CD4-positive, alpha-beta memory T cell (primary cell): ENCODE measurements around the gene IPO9. TPM values are rescaled to one million over a fixed set of nuclear protein-coding genes. Genes with fewer than 3 reads are reported as not detected.

Experiments
- CTCF ChIA-PET: fragments of 350-600 bp; sonication (Branson Sonifier 250); formaldehyde crosslinking; loops from one replicate; lab custom pipeline; 2021; ENCODE audit warnings: inconsistent platforms; ENCODE audit not compliant: partially characterized antibody; lab: Charles Lee
- POLR2A ChIA-PET: fragments of 350-600 bp; sonication (Branson Sonifier 250); formaldehyde crosslinking; loops from one replicate; lab custom pipeline; 2021; ENCODE audit not compliant: partially characterized antibody; lab: Charles Lee
- DNase-seq, 5 donors: peaks; one replicate each; pipeline versions ENCODE4 v3.0.0 to v3.0.0-alpha.2; 2020 to 2022; ENCODE audit warnings: mixed read lengths in 1 of 5
- H3K27ac ChIP-seq: one replicate; pipeline ENCODE4 v1.7.0; 2013; ENCODE audit warnings: low read depth, low read length
- H3K27me3 ChIP-seq: 2 replicates; pipeline ENCODE4 v1.7.0; 2013; ENCODE audit warnings: mild to moderate bottlenecking, low read length, moderate library complexity; ENCODE audit not compliant: insufficient read depth
- H3K36me3 ChIP-seq: 2 replicates; pipeline ENCODE4 v1.7.0; 2013; ENCODE audit warnings: mild to moderate bottlenecking, low read length, moderate library complexity; ENCODE audit not compliant: insufficient read depth
- H3K4me1 ChIP-seq: 2 replicates; pipeline ENCODE4 v1.7.0; 2013; ENCODE audit warnings: mild to moderate bottlenecking, low read length, moderate library complexity; ENCODE audit not compliant: insufficient read depth
- H3K4me3 ChIP-seq, 2 donors: one replicate each; pipeline ENCODE4 v1.7.0; 2013; ENCODE audit warnings: low read length in 2 of 2, mild to moderate bottlenecking in 1 of 2
- H3K9me3 ChIP-seq, 2 donors: one replicate each; pipeline ENCODE4 v1.7.0; 2013; ENCODE audit warnings: low read length in 2 of 2, control low read depth in 1 of 2; ENCODE audit not compliant: control insufficient read depth in 1 of 2
- H3K27ac Mint-ChIP-seq, 7 donors: one replicate each; pipeline ENCODE4 v1.8.0; 2020 to 2021; ENCODE audit warnings: mixed read lengths in 7 of 7, mild to moderate bottlenecking in 6 of 7, inconsistent platforms in 3 of 7, moderate library complexity in 3 of 7
- H3K27me3 Mint-ChIP-seq, 2 donors: one replicate each; pipeline ENCODE4 v1.8.0; 2020 to 2021; ENCODE audit warnings: mixed read lengths in 2 of 2
- H3K36me3 Mint-ChIP-seq, 2 donors: one replicate each; pipeline ENCODE4 v1.8.0; 2020 to 2021; ENCODE audit warnings: mixed read lengths in 2 of 2, inconsistent platforms in 1 of 2, mild to moderate bottlenecking in 1 of 2
- H3K4me1 Mint-ChIP-seq, 4 donors: one replicate each; pipeline ENCODE4 v1.8.0; 2020 to 2021; ENCODE audit warnings: mixed read lengths in 4 of 4, mild to moderate bottlenecking in 1 of 4
- H3K4me3 Mint-ChIP-seq, 8 donors: one replicate each; pipeline ENCODE4 v1.8.0; 2020 to 2021; ENCODE audit warnings: mixed read lengths in 8 of 8, mild to moderate bottlenecking in 7 of 8, moderate library complexity in 6 of 8, inconsistent platforms in 3 of 8
- H3K9me3 Mint-ChIP-seq, 8 donors: one replicate each; pipeline ENCODE4 v1.8.0; 2020 to 2021; ENCODE audit warnings: mixed read lengths in 8 of 8, mild to moderate bottlenecking in 5 of 8, inconsistent platforms in 3 of 8, moderate library complexity in 1 of 8
- intact Hi-C: fragments of 100-400 bp; cut with micrococcal nuclease; formaldehyde crosslinking; loops from one replicate; pipeline ENCODE4 v1.15.1; 2023
- polyA plus RNA-seq, 2 donors: library from polyadenylated mRNA; unstranded; fragments of 300-500 nt; fragmentation: Illumina TruSeq; gene quantifications; one replicate each; pipeline ENCODE4 v1.2.3, GENCODE V29; 2021
- total RNA-seq, 2 experiments: library from RNA; stranded (reverse); gene quantifications; one replicate each; pipeline ENCODE4 v1.2.3, GENCODE V29; 2021

IPO9 gene
- total and polyA plus RNA-seq, 4 experiments from 2014 or later, result 13.1 to 42.7 (median 30.7) TPM

GRCh38 chr1:201885531-201886075 is 56.6 kb downstream of the IPO9 start:
- ChIA-PET POLR2A (no interaction called here), CTCF (interaction anchor here (11.8 kb wide), 1 partner anchor 11 kb away, joined by 91 read pairs; no protein-coding TSS in a partner anchor)
- no peaks in the 10 kb centered on the region for H3K9me3 ChIP-seq
- Mint-ChIP-seq H3K4me1 (peaks cover 4 to 10% (median 7%) of the 10 kb centered on the region in 4 donors), H3K4me3 (no peak overlapping the region), H3K9me3 (peaks cover 0 to 2% (median 0%) of the 10 kb centered on the region in 8 donors), H3K27me3 (peaks cover 9 to 30% of the 10 kb centered on the region in 2 donors), H3K36me3 (no peaks in the 10 kb centered on the region), H3K27ac (no peak overlapping the region)
- no peak overlapping the region for H3K4me3 ChIP-seq
- no peak overlapping the region for H3K27ac ChIP-seq
- H3K27me3 ChIP-seq, result peaks cover 19% of the 10 kb centered on the region
- H3K4me1 ChIP-seq, result peaks cover 25% of the 10 kb centered on the region
- intact Hi-C loops, result no loop called here
- DNase-seq, result no peak
- H3K36me3 ChIP-seq, result no peaks in the 10 kb centered on the region

GRCh38 chr1:201886103-201886885 is 57.3 kb downstream of the IPO9 start:
- peaks cover 4 to 10% (median 7%) of the 10 kb centered on the region in 4 donors for H3K4me1 Mint-ChIP-seq
- DNase-seq, result no peak
- intact Hi-C loops, result no loop called here
- no peaks in the 10 kb centered on the region for H3K9me3 ChIP-seq
- peaks cover 25% of the 10 kb centered on the region for H3K4me1 ChIP-seq
- H3K27ac Mint-ChIP-seq, result no peak overlapping the region
- H3K4me3 Mint-ChIP-seq, result no peak overlapping the region
- H3K9me3 Mint-ChIP-seq, result peaks cover 0 to 2% (median 0%) of the 10 kb centered on the region in 8 donors
- no peak overlapping the region for H3K4me3 ChIP-seq
- no peaks in the 10 kb centered on the region for H3K36me3 Mint-ChIP-seq
- peaks cover 24% of the 10 kb centered on the region for H3K27me3 ChIP-seq
- POLR2A ChIA-PET, result interaction anchor here (0.6 kb wide), 1 partner anchor 8 kb away, joined by 3 read pairs; no protein-coding TSS in a partner anchor
- H3K27me3 Mint-ChIP-seq, result peaks cover 12 to 33% of the 10 kb centered on the region in 2 donors
- CTCF ChIA-PET, result interaction anchor here (0.7 to 11.8 kb wide), 3 partner anchors 8 to 85 kb away, joined by 3 to 91 read pairs (median 9); no protein-coding TSS in a partner anchor
- H3K27ac ChIP-seq, result no peak overlapping the region
- H3K36me3 ChIP-seq, result no peaks in the 10 kb centered on the region

GRCh38 chr1:201887116-201887866 is 58.3 kb downstream of the IPO9 start:
- H3K4me1 ChIP-seq, result peaks cover 25% of the 10 kb centered on the region
- H3K27me3 ChIP-seq, result peaks cover 24% of the 10 kb centered on the region
- Mint-ChIP-seq H3K4me1 (peaks cover 4 to 10% (median 5%) of the 10 kb centered on the region in 4 donors), H3K36me3 (no peaks in the 10 kb centered on the region), H3K27me3 (peaks cover 16 to 41% of the 10 kb centered on the region in 2 donors), H3K4me3 (peak overlapping the region in 6 of 8 donors; percentile 13 to 69 (median 36)), H3K9me3 (peaks cover 0 to 2% (median 0%) of the 10 kb centered on the region in 8 donors), H3K27ac (no peak overlapping the region)
- intact Hi-C loops, result no loop called here
- no peaks in the 10 kb centered on the region for H3K9me3 ChIP-seq
- H3K27ac ChIP-seq, result no peak overlapping the region
- DNase-seq, result no peak
- H3K4me3 ChIP-seq, result no peak overlapping the region
- H3K36me3 ChIP-seq, result no peaks in the 10 kb centered on the region
- POLR2A ChIA-PET, result interaction anchor here (0.6 kb wide), 1 partner anchor 9 kb away, joined by 3 read pairs; no protein-coding TSS in a partner anchor
- CTCF ChIA-PET, result interaction anchor here (0.7 to 11.8 kb wide), 3 partner anchors 9 to 84 kb away, joined by 3 to 91 read pairs (median 9); no protein-coding TSS in a partner anchor

- Histone ChIP-seq H3K4me3 (peak within 1 kb of the TSS in 1 of 2 donors; percentile 30), H3K36me3 (no peaks in the 10 kb centered on the region), H3K27me3 (peaks cover 24% of the 10 kb centered on the region), H3K4me1 (peaks cover 20% of the 10 kb centered on the region), H3K9me3 (no peaks in the 10 kb centered on the region), H3K27ac (no peak within 1 kb of the TSS)
- ChIA-PET POLR2A (no interaction called here), CTCF (interaction anchor here (1.7 kb wide), 1 partner anchor 10 kb away, joined by 9 read pairs; no protein-coding TSS in a partner anchor)
- Mint-ChIP-seq H3K27me3 (peaks cover 17 to 48% of the 10 kb centered on the region in 2 donors), H3K9me3 (peaks cover 0 to 2% (median 0%) of the 10 kb centered on the region in 8 donors), H3K36me3 (no peaks in the 10 kb centered on the region), H3K27ac (no peak within 1 kb of the TSS), H3K4me1 (peaks cover 2 to 10% (median 5%) of the 10 kb centered on the region in 4 donors), H3K4me3 (peak within 1 kb of the TSS; percentile 59 to 90 (median 76))
- DNase-seq, result peak in 2 of 5 donors; percentile 10 to 11
- intact Hi-C loops, result no loop called here
Observed at GRCh38 chr1:201888282-201889089, 59.5 kb downstream of the IPO9 start, which contains the start of gene SHISA4. SHISA4 (plus strand) TSS chr1:201888898; CDS start chr1:201888995, 97 bp downstream.

- H3K36me3 Mint-ChIP-seq, result no peaks in the 10 kb centered on the region
- Histone ChIP-seq H3K27ac (no peak overlapping the region), H3K36me3 (no peaks in the 10 kb centered on the region), H3K27me3 (peaks cover 24% of the 10 kb centered on the region), H3K4me1 (peaks cover 14% of the 10 kb centered on the region), H3K4me3 (peak overlapping the region in 1 of 2 donors; percentile 30), H3K9me3 (no peaks in the 10 kb centered on the region)
- ChIA-PET POLR2A (no interaction called here), CTCF (no interaction called here)
- H3K27me3 Mint-ChIP-seq, result peaks cover 20 to 56% of the 10 kb centered on the region in 2 donors
- H3K4me3 Mint-ChIP-seq, result peak overlapping the region; percentile 27 to 90 (median 76)
- DNase-seq, result peak in 1 of 5 donors; percentile 3
- H3K4me1 Mint-ChIP-seq, result peaks cover 2 to 10% (median 5%) of the 10 kb centered on the region in 4 donors
- peaks cover 0 to 2% (median 0%) of the 10 kb centered on the region in 8 donors for H3K9me3 Mint-ChIP-seq
- H3K27ac Mint-ChIP-seq, result no peak overlapping the region
- intact Hi-C loops, result no loop called here
Observed at GRCh38 chr1:201889090-201889968, 60.4 kb downstream of the IPO9 start.

GRCh38 chr1:201890223-201890622 is 61.3 kb downstream of the IPO9 start:
- Histone ChIP-seq H3K9me3 (no peaks in the 10 kb centered on the region), H3K27ac (no peak overlapping the region), H3K36me3 (no peaks in the 10 kb centered on the region), H3K27me3 (peaks cover 24% of the 10 kb centered on the region), H3K4me3 (no peak overlapping the region), H3K4me1 (peaks cover 14% of the 10 kb centered on the region)
- DNase-seq, result no peak
- POLR2A ChIA-PET, result no interaction called here
- CTCF ChIA-PET, result no interaction called here
- Mint-ChIP-seq H3K36me3 (no peaks in the 10 kb centered on the region), H3K27me3 (peaks cover 20 to 58% of the 10 kb centered on the region in 2 donors), H3K9me3 (peaks cover 0 to 2% (median 0%) of the 10 kb centered on the region in 8 donors), H3K4me1 (peaks cover 2 to 7% (median 4%) of the 10 kb centered on the region in 4 donors), H3K27ac (no peak overlapping the region), H3K4me3 (no peak overlapping the region)
- intact Hi-C loops, result no loop called here
